Adipose tissue (tissue), 3 donors: ENCODE data around the gene BMP10. TPM values are rescaled to one million over a fixed set of nuclear protein-coding genes. Genes with fewer than 3 reads are reported as not detected.
"Not testable (repeated sequence)": the region's sequence is repeated elsewhere in the genome, so short reads cannot be mapped to it uniquely, and the experiment has no call there.

Experiments
- H3K27ac ChIP-seq: one replicate; pipeline ENCODE4 v1.5.1; 2013; ENCODE audit warnings: low read depth, low read length
- WGBS, 3 donors: extraction: QIAGEN DNeasy Blood & Tissue Kit; methylation state at CpG; one replicate each; pipeline ENCODE4 v1.1.7; 2013; 5-methylcytosine and 5-hydroxymethylcytosine counted together
- polyA plus RNA-seq, 3 donors: library from polyadenylated mRNA; stranded (reverse); fragments of 200-250 nt; gene quantifications; one replicate each; pipeline ENCODE4 v1.2.3, GENCODE V29; 2013
- donor health status: healthy with polysubstance abuse.
- donor health status: Bipolar disorder and iron deficiency.
- donor health status: healthy.

BMP10 gene
- polyA plus RNA-seq, 3 donors, result 0.45 TPM; not detected in 2

GRCh38 chr2:68901561-68901960 is 30.4 kb upstream of the BMP10 start:
- 86 to 99% (median 98%) methylated on average over 1 of the region's 1 CpG for WGBS, 3 donors
- no peak overlapping the region for H3K27ac ChIP-seq

- H3K27ac ChIP-seq, result no peak overlapping the region
- 60 to 90% (median 84%) methylated on average over 4 of the region's 4 CpGs for WGBS, 3 donors
Observed at GRCh38 chr2:68901199-68901514, 30.0 kb upstream of the BMP10 start.

- 84 to 87% (median 86%) methylated on average over 5 of the region's 5 CpGs for WGBS, 3 donors
- H3K27ac ChIP-seq, result no peak overlapping the region
Observed at GRCh38 chr2:68900496-68901198, 29.4 kb upstream of the BMP10 start.

- H3K27ac ChIP-seq, result not testable (repeated sequence)
- 91 to 97% (median 97%) methylated on average over 6 of the region's 6 CpGs for WGBS, 3 donors
Observed at GRCh38 chr2:68895981-68896380, 24.8 kb upstream of the BMP10 start.

GRCh38 chr2:68889500-68889899 is 18.3 kb upstream of the BMP10 start:
- WGBS, 3 donors, result 73 to 83% (median 77%) methylated on average over 12 of the region's 12 CpGs
- H3K27ac ChIP-seq, result no peak overlapping the region

- no peak overlapping the region for H3K27ac ChIP-seq
- 69 to 100% (median 90%) methylated on average over 1 of the region's 1 CpG for WGBS, 3 donors
Observed at GRCh38 chr2:68889021-68889420, 17.8 kb upstream of the BMP10 start.

GRCh38 chr2:68888038-68888704 is 17.0 kb upstream of the BMP10 start:
- no peak overlapping the region for H3K27ac ChIP-seq
- WGBS, 3 donors, result 82 to 92% (median 87%) methylated on average over 4 of the region's 4 CpGs

GRCh38 chr2:68885811-68886075 is 14.5 kb upstream of the BMP10 start:
- H3K27ac ChIP-seq, result no peak overlapping the region
- WGBS, 3 donors, result 68 to 84% (median 81%) methylated on average over 3 of the region's 3 CpGs

GRCh38 chr2:68885074-68885810 is 14.0 kb upstream of the BMP10 start:
- WGBS, 3 donors, result 91 to 97% (median 95%) methylated on average over 10 of the region's 10 CpGs

GRCh38 chr2:68880213-68880612 is 9.0 kb upstream of the BMP10 start:
- no peak overlapping the region for H3K27ac ChIP-seq

More at GRCh38 chr2:68885074-68885810, 14.0 kb upstream of the BMP10 start:
- H3K27ac ChIP-seq, result no peak overlapping the region

- WGBS, 3 donors, result 47 to 84% (median 82%) methylated on average over 3 of the region's 3 CpGs
- no peak overlapping the region for H3K27ac ChIP-seq
Observed at GRCh38 chr2:68879296-68879695, 8.1 kb upstream of the BMP10 start.

- no peak overlapping the region for H3K27ac ChIP-seq
- 81 to 91% (median 87%) methylated on average over 2 of the region's 2 CpGs for WGBS, 3 donors
Observed at GRCh38 chr2:68878753-68879152, 7.6 kb upstream of the BMP10 start.

GRCh38 chr2:68878071-68878711 is 7.0 kb upstream of the BMP10 start:
- H3K27ac ChIP-seq, result no peak overlapping the region
- 57 to 78% (median 66%) methylated on average over 6 of the region's 6 CpGs for WGBS, 3 donors

GRCh38 chr2:68877079-68877772 is 6.0 kb upstream of the BMP10 start:
- no peak overlapping the region for H3K27ac ChIP-seq
- 55 to 79% (median 78%) methylated on average over 3 of the region's 3 CpGs for WGBS, 3 donors

GRCh38 chr2:68870215-68870614 is 982 bp downstream of the BMP10 start:
- 39 to 47% (median 43%) methylated on average over 2 of the region's 2 CpGs for WGBS, 3 donors
- H3K27ac ChIP-seq, result no peak overlapping the region

GRCh38 chr2:68865108-68865507 is 6.1 kb downstream of the BMP10 start:
- H3K27ac ChIP-seq, result no peak overlapping the region

GRCh38 chr2:68863996-68864395 is 7.2 kb downstream of the BMP10 start:
- 69 to 79% (median 70%) methylated on average over 2 of the region's 2 CpGs for WGBS, 3 donors
- no peak overlapping the region for H3K27ac ChIP-seq

- WGBS, 3 donors, result 65 to 67% (median 66%) methylated on average over 7 of the region's 7 CpGs
Observed at GRCh38 chr2:68862889-68863288, 8.3 kb downstream of the BMP10 start.

GRCh38 chr2:68861330-68861729 is 9.9 kb downstream of the BMP10 start:
- H3K27ac ChIP-seq, result no peak overlapping the region

More at GRCh38 chr2:68862889-68863288, 8.3 kb downstream of the BMP10 start:
- H3K27ac ChIP-seq, result no peak overlapping the region
